Mononuclear cell (primary cell): ENCODE results near the gene PHYH. TPM values are rescaled to one million over a fixed set of nuclear protein-coding genes. Genes with fewer than 3 reads are reported as not detected.

Experiments used
- H3K27me3 ChIP-seq: 2 replicates; pipeline ENCODE4 v1.6.0; 2011; ENCODE audit warnings: low read length, control low read depth; ENCODE audit not compliant: insufficient read depth
- H3K4me1 ChIP-seq: 2 replicates; pipeline ENCODE4 v1.5.1; 2011; ENCODE audit warnings: mild to moderate bottlenecking, low read length, control low read depth; ENCODE audit not compliant: insufficient read depth
- H3K4me3 ChIP-seq: 2 replicates; pipeline ENCODE4 v1.5.1; 2011; ENCODE audit warnings: mild to moderate bottlenecking, low read length, moderate library complexity
- H3K9me3 ChIP-seq: 2 replicates; pipeline ENCODE4 v1.5.1; 2011; ENCODE audit warnings: low read depth, mild to moderate bottlenecking, control low read depth, low read length
- total RNA-seq: library from RNA; depleted of rRNA; stranded (reverse); fragments of >200 nt; gene quantifications from one replicate; pipeline ENCODE4 v1.2.3, GENCODE V29; 2012

The PHYH gene
- total RNA-seq, 1 donor, result 8.3 TPM

GRCh38 chr10:13231808-13232207, 68.1 kb downstream of the PHYH start:
- Histone ChIP-seq H3K4me1 (no peaks in the 10 kb centered on the region), H3K4me3 (no peak overlapping the region)

DNA sequence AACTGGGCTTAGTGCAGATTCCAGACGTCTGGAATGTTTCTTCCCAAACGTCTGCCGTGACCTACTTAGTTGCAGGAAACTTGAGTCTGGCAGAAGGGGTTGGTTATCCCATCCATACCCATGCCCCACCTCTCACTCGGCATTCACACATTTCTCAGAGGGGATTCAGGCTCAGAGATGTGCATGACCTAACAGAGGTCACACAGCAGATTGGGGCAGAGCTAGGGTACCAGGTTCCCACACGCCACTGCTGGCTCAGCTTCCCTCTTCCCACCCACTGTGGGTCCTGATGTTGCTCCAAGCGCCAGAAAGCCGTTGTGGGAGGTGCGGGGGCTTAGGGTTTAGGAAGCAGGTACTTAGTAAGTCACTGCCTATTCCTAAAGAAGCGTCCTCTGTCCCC, 68.7 kb downstream of the PHYH start:
- no peak overlapping the region for H3K4me3 ChIP-seq
- no peaks in the 10 kb centered on the region for H3K4me1 ChIP-seq
- H3K9me3 ChIP-seq, result no peaks in the 10 kb centered on the region
- no peaks in the 10 kb centered on the region for H3K27me3 ChIP-seq

More at GRCh38 chr10:13231808-13232207, 68.1 kb downstream of the PHYH start:
- no peaks in the 10 kb centered on the region for H3K27me3 ChIP-seq
- H3K9me3 ChIP-seq, result no peaks in the 10 kb centered on the region

Other genes starting within 250 kb of the PHYH start
- 36.8 TPM for gene OPTN, start 199.9 kb downstream of the PHYH start, total RNA-seq
- 0.42 TPM for gene MCM10, start 138.5 kb downstream of the PHYH start, total RNA-seq
- gene UCMA, start 65.7 kb downstream of the PHYH start, total RNA-seq, result not detected
- 14.6 TPM for gene SEPHS1, start 48.2 kb upstream of the PHYH start, total RNA-seq
- 0.31 TPM for gene BEND7, start 228.9 kb upstream of the PHYH start, total RNA-seq